Erythroblast (primary cell): ENCODE measurements around the gene VAMP3.

Experiments
- GATA1 ChIP-seq: IDR thresholded peaks from 2 replicates; pipeline ENCODE4 v1.6.1; 2011; ENCODE audit warnings: low read depth, mild to moderate bottlenecking, control low read depth, low read length, moderate library complexity
- POLR2A ChIP-seq: IDR thresholded peaks from 2 replicates; pipeline ENCODE4 v1.6.1; 2011; ENCODE audit warnings: mild to moderate bottlenecking, low read length

- TF ChIP-seq POLR2A: no peak
- TF ChIP-seq GATA1: no peak
These were observed 42.7 kb downstream of the VAMP3 start for GRCh38 chr1:7813677-7814373.
